NCI-H128 (cell line): ENCODE results near the gene BANP.
"Not testable (repeated sequence)": the region's sequence is repeated elsewhere in the genome, so short reads cannot be mapped to it uniquely, and the experiment has no call there.

Experiments
- DNase-seq: peaks from one replicate; lab custom pipeline; 2025; ENCODE audit not compliant: unreplicated experiment; lab: John Stamatoyannopoulos, UW

BANP gene

GRCh38 chr16:88064011-88064888 lies 113.0 kb downstream of the BANP start:
- DNase-seq, result no peak

GRCh38 chr16:88064889-88065746 lies 113.9 kb downstream of the BANP start:
- no peak for DNase-seq

GRCh38 chr16:88065747-88066142 lies 114.5 kb downstream of the BANP start:
- DNase-seq, result no peak

DNA sequence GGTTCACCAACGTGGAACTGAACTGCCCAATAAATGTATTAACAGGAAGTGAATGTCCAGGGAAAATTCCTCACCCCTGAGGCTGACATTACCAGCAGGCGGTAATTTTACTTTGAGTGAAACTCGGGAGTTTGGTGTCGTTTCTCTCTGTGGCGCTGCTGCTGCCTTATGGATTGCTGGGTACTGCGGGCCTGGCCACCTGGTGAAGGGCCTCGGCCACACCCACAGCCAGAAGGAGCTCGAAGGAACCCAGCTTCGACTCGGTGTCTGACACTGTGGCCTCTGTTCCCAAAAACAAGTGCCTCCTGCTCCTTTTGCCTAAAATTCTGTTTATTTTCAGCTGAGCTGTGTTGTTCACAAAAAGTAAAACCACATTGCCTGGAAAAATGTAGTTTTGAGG lies 115.0 kb downstream of the BANP start:
- no peak for DNase-seq

- DNase-seq, result no peak
Measured at GRCh38 chr16:88066680-88067529, 115.7 kb downstream of the BANP start.

- no peak for DNase-seq
Measured at GRCh38 chr16:88067530-88068411, 116.5 kb downstream of the BANP start.

DNA sequence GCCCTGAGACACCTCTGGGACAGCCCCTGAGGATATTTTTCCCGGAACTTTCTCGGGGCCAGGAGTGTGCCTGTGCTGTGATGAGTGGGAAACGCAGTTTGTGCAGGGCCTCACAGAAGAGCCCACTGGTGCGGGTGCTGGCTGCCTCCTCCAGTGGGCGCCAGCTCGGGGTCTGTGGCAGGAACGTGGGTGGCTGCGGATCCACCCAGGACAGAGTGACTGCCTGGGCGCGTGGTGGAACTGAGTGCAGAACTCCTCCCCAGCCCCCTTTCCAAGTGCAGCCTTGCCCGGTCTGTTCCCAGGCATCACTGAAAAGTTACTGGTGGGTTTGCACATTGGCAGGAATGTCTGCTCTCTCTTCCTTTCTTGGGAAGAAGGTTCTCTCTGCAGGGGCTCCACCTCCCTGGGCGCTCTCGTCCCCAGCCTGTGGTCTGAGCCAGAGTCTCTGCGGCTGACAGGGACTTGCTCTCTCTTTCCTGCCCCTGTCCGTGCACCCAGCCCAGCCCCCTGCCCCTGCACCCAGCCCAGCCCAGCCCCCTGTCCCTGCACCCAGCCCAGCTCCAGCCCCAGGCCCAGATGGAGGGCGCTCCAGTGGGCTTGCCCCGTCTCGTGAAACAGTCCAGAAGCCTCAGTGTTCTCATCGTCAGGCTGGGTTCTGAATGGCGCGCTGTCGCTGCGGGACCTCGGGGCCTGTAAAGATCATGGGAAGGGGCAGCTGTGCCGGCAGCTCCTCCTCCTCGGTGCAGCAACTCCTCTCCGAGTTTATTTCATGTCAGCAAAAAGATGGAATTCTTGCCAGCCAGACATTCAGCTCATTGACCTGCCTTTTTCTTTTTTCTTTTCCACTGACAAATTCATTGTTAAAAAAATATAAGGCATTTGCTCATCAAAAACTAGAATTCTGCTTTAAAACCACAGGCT lies 117.5 kb downstream of the BANP start:
- DNase-seq, result no peak

DNA sequence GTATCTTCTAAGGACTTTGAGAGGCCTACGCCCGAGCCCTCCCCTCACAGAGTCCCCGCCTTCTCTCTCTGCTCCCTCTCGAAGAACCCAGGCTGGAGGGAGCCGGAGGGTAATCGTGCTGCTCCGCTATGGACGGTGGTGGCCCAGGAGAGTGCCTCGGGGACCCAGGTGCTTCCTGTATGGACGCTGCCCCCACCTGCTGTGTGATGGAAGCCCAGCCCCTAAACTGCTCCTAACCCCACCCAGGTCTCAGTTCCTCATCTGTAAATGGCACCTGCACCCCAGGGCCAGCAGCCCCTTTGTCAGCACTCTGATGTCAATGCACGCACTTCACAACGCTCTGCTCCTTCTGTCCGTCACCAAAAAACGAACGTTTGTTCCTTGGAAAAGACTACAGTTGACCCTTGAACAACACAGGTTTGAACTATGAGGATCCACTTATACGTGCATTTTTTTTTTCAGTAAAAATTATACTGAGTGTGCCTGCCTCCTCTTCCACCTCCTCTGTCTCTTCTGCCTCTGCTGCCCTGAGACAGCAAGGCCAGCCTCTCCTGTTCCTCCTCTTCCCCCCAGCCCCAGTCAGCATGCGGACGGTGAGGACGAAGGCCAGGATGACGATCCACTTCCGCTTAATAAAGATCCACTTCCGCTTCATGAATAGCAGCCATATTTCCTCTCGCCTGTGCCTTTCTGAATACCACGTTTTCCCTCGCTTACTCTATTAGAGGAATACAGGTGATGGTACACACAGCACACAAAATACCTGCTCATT lies 118.3 kb downstream of the BANP start:
- no peak for DNase-seq

- no peak for DNase-seq
Measured at GRCh38 chr16:88070341-88070740, 119.1 kb downstream of the BANP start.

GRCh38 chr16:88070989-88071625 lies 119.9 kb downstream of the BANP start:
- no peak for DNase-seq

DNA sequence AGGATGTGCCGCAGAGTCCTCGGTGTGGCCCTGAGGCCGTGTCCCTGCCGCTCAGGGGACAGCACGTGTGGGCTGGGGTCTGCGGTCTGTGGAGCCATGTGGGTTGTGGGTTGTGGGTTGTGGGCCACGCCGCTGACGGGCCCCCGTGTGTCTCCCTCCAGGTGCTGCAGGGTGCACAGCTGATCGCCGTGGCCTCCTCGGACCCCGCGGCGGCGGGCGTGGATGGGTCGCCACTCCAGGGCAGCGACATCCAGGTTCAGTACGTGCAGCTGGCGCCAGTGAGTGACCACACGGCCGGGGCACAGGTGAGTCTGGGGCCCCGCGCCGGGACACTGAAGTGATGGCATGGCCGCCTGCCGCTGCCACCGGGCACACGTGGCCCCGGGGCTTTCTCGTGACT lies 120.7 kb downstream of the BANP start:
- DNase-seq, result no peak

DNA sequence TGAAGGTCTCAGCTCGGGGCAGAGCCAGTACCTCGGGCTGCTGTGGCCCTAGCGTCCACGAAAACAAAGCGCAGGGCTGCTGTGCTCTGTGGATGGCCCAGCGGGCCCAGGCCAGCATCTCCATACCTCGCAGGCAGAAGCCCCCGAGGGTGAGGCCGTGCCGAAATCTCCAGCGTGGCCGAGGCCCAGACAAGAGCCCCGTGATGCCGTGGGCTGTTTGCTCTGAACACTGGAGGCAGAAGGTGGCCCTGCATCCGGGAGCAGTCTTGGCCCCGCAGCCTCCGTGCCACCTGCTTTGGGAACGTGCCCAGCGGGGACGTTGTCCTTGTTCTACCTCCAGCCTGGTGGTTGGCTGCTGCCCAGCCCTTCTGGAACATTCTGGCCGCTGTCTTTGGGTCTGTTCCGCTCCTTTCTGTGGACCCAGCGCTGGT lies 121.4 kb downstream of the BANP start:
- DNase-seq, result no peak

- DNase-seq, result no peak
Measured at GRCh38 chr16:88073201-88073721, 122.0 kb downstream of the BANP start.

DNA sequence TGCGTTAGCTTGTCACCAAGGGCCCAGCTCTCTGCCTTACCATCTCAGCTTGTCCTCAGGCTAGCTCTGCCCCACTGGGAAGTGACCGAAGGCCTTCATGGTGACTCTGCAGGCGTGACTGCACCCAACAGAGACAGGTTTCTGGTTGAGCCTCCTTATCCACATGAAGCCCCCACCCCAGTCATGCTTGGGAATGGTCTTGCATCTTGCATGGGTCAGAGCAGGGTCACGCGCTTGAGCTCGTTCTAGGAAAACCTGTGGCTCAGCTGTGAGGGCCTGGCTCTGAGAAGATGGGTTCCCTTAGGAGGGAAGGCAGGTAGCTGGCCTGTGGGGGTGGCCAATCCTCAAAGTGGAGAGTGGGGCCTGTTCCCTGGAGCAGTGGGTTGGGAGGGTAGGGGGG lies 122.8 kb downstream of the BANP start:
- DNase-seq, result no peak

- DNase-seq, result no peak
Measured at GRCh38 chr16:88076211-88076931, 125.1 kb downstream of the BANP start.

DNA sequence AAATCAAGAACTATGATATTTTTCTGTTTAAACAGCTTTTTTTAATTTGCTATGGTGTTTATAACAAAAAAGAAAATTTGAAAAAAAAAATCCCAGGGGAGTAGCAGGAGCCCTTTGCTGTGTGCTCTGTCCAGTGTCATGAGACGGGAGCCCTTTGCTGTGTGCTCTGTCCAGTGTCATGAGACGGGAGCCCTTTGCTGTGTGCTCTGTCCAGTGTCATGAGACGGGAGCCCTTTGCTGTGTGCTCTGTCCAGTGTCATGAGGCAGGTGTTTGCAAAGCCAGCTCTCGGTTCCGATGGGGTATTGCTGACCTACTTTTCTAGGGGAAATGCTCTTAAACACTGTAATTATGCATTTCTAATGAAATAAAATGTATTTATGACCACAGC lies 125.7 kb downstream of the BANP start:
- DNase-seq, result not testable (repeated sequence)
